ENCODE data around the gene ANKRD16. TPM values are rescaled to one million over a fixed set of nuclear protein-coding genes. Genes with fewer than 3 reads are reported as not detected.

ANKRD16 gene
- 3.4 TPM for total RNA-seq (2013)
- polyA plus RNA-seq, result 1 to 10 TPM; 1.4 to 2.9 (median 2.1) TPM
- 2.4 and 3.4 TPM in 2 replicates for polyA minus RNA-seq
- total RNA-seq, result 0.41 to 2.5 (median 0.83) reads per million in 11 experiments

DNA sequence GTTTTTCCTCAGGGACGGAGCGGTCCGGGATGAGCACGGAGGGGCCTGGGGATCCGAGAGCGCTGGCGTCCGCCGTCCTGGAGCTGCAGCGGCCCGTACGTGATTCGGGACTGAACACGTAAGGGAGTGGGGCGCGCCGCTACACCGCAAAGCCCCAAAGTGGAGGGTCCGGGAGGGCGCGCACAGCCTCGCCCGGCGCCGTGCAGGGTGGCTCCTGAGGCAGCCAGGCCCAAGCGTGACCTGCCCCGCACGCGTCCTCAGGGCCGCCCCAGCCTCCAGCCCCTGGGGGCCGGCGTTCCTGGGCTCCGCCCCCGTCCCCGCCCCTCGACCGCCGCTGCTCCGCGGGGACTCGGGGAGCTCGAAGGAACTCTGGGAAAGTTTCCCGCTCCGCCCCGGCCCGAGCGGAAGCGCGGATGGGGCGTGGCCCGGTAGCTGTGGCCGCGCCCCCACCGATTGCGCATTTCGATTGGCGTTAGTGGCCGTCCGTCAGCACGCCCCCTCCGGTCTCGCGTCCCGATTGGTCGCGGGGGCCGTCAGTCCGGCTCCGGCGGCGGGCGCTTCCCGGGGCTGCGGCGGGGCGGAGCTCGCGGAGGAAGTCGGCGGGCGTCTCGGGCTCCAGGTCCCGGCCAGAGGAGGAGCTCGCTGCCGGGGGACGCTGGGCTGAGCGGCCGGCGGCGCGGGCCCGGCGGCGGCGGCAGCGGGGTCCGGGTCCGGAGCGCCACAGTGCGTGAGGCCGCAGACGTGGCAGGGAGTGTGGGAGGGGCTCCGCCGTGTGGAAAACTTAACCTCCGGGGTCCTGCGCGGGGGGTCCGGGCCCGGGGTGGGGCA lies at the start of gene ANKRD16, which contains the start of gene FBH1:
TSS of gene ANKRD16 (minus strand) at position 270 of the 828 bp plus-strand sequence. CDS start 539 bp downstream, outside the sequence.
TSS of gene FBH1 (plus strand) at position 620 of the 828 bp plus-strand sequence. CDS start at position 723, 103 bp downstream.
- no peaks in the 10 kb centered on the region for H3K9me3 Mint-ChIP-seq
- no peaks in the 10 kb centered on the region for H3K9me3 ChIP-seq (replicated peaks in 1 of 2; ENCODE audit: control insufficient read depth in 1 of 2, insufficient read depth in 1 of 2, low read length in 2 of 2)
- peaks cover 31% of the 10 kb centered on the region for H3K4me1 Mint-ChIP-seq
- peaks cover 0 to under 1% (median 0%) of the 10 kb centered on the region in 3 donors for H3K27me3 Mint-ChIP-seq (ENCODE audit: low read depth in 3 of 3)
- H3K27me3 ChIP-seq (ENCODE audit: control insufficient read depth in 2 of 2, insufficient read depth in 2 of 2, low read length in 2 of 2), result no peaks in the 10 kb centered on the region
- H3K36me3 ChIP-seq (replicated peaks in 1 of 2; ENCODE audit: control insufficient read depth in 1 of 2, insufficient read depth in 2 of 2, low read length in 2 of 2), result peaks cover 13 to 29% of the 10 kb centered on the region in 2 donors
- H3K27ac ChIP-seq (ENCODE audit: low read depth in 1 of 2, low read length in 2 of 2), result peak within 1 kb of the TSS; percentile 35 to 70
- H2AFZ ChIP-seq (ENCODE audit: insufficient read depth, low read depth, low read length, poor library complexity, severe bottlenecking), result peak within 1 kb of the TSS; percentile 93
- peak within 1 kb of the TSS; percentile 63 to 86 (median 72) for H3K4me3 ChIP-seq (replicated peaks in 1 of 3; ENCODE audit: low read depth in 2 of 3, low read length in 3 of 3)
- peak within 1 kb of the TSS; percentile 98 for H3K4me2 ChIP-seq (replicated peaks; ENCODE audit: extremely low read depth, low read length, poor library complexity, severe bottlenecking)
- intact Hi-C loops (cut with micrococcal nuclease), result loop anchor here (2.0 to 5.0 kb wide), 4 partner anchors 77 to 208 kb away; partner anchors contain the start of genes GDI2 (in 2 of the 2), IL15RA (in 1 of the 2) and TASOR2 (in 1 of the 2)
- peak within 1 kb of the TSS; percentile 75 for H3K9ac ChIP-seq (ENCODE audit: insufficient read depth, low read length, poor library complexity, severe bottlenecking)
- TF ChIP-seq, protein P1, sequence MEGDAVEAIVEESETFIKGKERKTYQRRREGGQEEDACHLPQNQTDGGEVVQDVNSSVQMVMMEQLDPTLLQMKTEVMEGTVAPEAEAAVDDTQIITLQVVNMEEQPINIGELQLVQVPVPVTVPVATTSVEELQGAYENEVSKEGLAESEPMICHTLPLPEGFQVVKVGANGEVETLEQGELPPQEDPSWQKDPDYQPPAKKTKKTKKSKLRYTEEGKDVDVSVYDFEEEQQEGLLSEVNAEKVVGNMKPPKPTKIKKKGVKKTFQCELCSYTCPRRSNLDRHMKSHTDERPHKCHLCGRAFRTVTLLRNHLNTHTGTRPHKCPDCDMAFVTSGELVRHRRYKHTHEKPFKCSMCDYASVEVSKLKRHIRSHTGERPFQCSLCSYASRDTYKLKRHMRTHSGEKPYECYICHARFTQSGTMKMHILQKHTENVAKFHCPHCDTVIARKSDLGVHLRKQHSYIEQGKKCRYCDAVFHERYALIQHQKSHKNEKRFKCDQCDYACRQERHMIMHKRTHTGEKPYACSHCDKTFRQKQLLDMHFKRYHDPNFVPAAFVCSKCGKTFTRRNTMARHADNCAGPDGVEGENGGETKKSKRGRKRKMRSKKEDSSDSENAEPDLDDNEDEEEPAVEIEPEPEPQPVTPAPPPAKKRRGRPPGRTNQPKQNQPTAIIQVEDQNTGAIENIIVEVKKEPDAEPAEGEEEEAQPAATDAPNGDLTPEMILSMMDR (IDR thresholded peaks at IDR 0.05), result no peak
- H3K4me1 ChIP-seq (ENCODE audit: control insufficient read depth in 1 of 2, insufficient read depth in 2 of 2, low read length in 2 of 2), result peaks cover 22 to 29% of the 10 kb centered on the region in 2 donors
- under 1% methylated on average over 105 of the region's 109 CpGs for WGBS (ENCODE audit: insufficient coverage)
- peaks cover 36 to 39% of the 10 kb centered on the region in 2 donors for H3K36me3 Mint-ChIP-seq
- H3K4me3 Mint-ChIP-seq, result peak within 1 kb of the TSS; percentile 88 to 93
- peaks cover 47% of the 10 kb centered on the region for H3K79me2 ChIP-seq (ENCODE audit: insufficient read depth, low read length)
- H3K27ac Mint-ChIP-seq, result peak within 1 kb of the TSS; percentile 57 to 92 (median 82)
- H4K20me1 ChIP-seq (ENCODE audit: insufficient read depth, low read length), result peaks cover 37% of the 10 kb centered on the region
- DNase-seq, result peak; percentile 97 to 98 (median 98)

DNA sequence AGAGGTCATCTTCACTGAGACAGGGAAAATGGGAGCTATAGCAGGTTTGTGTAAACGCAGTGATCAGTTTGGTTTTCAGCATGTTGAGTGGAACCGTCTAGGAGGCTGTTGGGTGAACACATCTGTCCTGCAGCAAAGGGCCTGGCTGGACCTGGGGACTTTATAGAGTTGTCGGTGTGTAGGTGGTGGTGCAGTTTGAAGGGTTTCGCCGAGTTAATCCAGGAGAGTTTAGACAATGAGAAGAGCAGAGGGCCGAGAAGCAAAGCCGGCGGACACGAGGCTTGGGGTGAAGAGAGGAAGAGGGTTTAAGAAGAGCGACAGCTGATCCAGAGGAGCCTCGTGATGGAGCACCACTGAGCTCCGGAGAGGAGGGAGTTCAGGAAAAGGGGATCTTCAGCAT lies 48.6 kb upstream of the ANKRD16 start:
- Histone ChIP-seq H3K27me3 (ENCODE audit: control insufficient read depth in 2 of 2, insufficient read depth in 2 of 2, low read length in 2 of 2) (no peaks in the 10 kb centered on the region), H3K4me1 (ENCODE audit: control insufficient read depth in 1 of 2, insufficient read depth in 2 of 2, low read length in 2 of 2) (peaks cover 27 to 31% of the 10 kb centered on the region in 2 donors), H3K9me3 (replicated peaks in 1 of 2; ENCODE audit: control insufficient read depth in 1 of 2, insufficient read depth in 1 of 2, low read length in 2 of 2) (no peaks in the 10 kb centered on the region), H3K4me2 (replicated peaks; ENCODE audit: extremely low read depth, low read length, poor library complexity, severe bottlenecking) (no peak overlapping the region), H4K20me1 (ENCODE audit: insufficient read depth, low read length) (no peaks in the 10 kb centered on the region), H3K27ac (ENCODE audit: low read depth in 1 of 2, low read length in 2 of 2) (no peak overlapping the region), H3K36me3 (replicated peaks in 1 of 2; ENCODE audit: control insufficient read depth in 1 of 2, insufficient read depth in 2 of 2, low read length in 2 of 2) (peaks cover 36 to 46% of the 10 kb centered on the region in 2 donors), H3K9ac (ENCODE audit: insufficient read depth, low read length, poor library complexity, severe bottlenecking) (no peak overlapping the region), H3K4me3 (replicated peaks in 1 of 3; ENCODE audit: low read depth in 2 of 3, low read length in 3 of 3) (no peak overlapping the region), H3K79me2 (ENCODE audit: insufficient read depth, low read length) (peaks cover under 1% of the 10 kb centered on the region), H2AFZ (ENCODE audit: insufficient read depth, low read depth, low read length, poor library complexity, severe bottlenecking) (no peak overlapping the region)
- Mint-ChIP-seq H3K4me3 (no peak overlapping the region), H3K27me3 (ENCODE audit: low read depth in 3 of 3) (peaks cover 0 to 2% (median 0%) of the 10 kb centered on the region in 3 donors), H3K4me1 (peaks cover 31% of the 10 kb centered on the region), H3K36me3 (peaks cover 44 to 54% of the 10 kb centered on the region in 2 donors), H3K9me3 (no peaks in the 10 kb centered on the region), H3K27ac (peak overlapping the region in 5 of 7 donors; percentile 2 to 61 (median 43))
- TF ChIP-seq, protein P1 (IDR thresholded peaks at IDR 0.05), result no peak
- intact Hi-C loops (cut with micrococcal nuclease), result no loop called here
- 95% methylated on average over 12 of the region's 12 CpGs for WGBS (ENCODE audit: insufficient coverage)
- no peak for DNase-seq

Measured in CD14-positive monocyte (primary cell).